ENCODE data around the gene RDX. TPM values are rescaled to one million over a fixed set of nuclear protein-coding genes. Genes with fewer than 3 reads are reported as not detected.
A peak's percentile ranks its signal among the peaks of the same experiment; 100 is the strongest.

The RDX gene
- total RNA-seq, 1 donor from 2014 or later, result 77.7 TPM

GRCh38 chr11:110141812-110142211 is 154.6 kb downstream of the RDX start:
- DNase-seq (ENCODE audit: low spot score), result no peak
- ATAC-seq, result no peak

GRCh38 chr11:110134110-110134509 is 162.3 kb downstream of the RDX start:
- ATAC-seq (no peak), DNase-seq (ENCODE audit: low spot score) (no peak)

GRCh38 chr11:110133160-110133559 is 163.3 kb downstream of the RDX start:
- DNase-seq (ENCODE audit: low spot score), result no peak

GRCh38 chr11:110131386-110132123 is 164.9 kb downstream of the RDX start:
- ATAC-seq (peak; percentile 15), DNase-seq (ENCODE audit: low spot score) (no peak)

More at GRCh38 chr11:110133160-110133559, 163.3 kb downstream of the RDX start:
- peak; percentile 88 for ATAC-seq

- ATAC-seq, result no peak
- DNase-seq (ENCODE audit: low spot score), result no peak
Observed at GRCh38 chr11:110130642-110131238, 165.7 kb downstream of the RDX start.

DNA sequence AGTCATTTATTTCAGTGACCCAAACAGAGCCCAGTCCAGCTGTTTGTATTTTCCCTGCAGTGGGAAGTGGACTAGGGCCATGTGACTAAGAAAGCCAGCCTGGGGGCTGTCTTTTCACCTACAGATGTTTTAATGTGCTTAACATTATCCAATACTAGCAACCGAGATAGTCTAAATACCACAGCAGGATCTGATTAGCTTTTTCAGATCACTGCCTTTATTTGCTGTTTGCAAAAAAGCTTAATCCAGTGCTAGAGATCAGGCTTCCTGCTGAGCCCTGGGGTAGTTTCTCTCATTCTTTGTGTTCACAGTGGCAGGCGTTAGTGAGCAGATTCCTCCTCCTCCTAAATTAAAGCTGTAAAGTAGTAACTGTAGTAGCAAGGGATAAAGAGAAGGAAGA is 168.3 kb downstream of the RDX start:
- no peak for DNase-seq (ENCODE audit: low spot score)
- peak; percentile 40 for ATAC-seq

- ATAC-seq, result no peak
- DNase-seq (ENCODE audit: low spot score), result no peak
Observed at GRCh38 chr11:110126936-110127335, 169.5 kb downstream of the RDX start.

GRCh38 chr11:110125632-110126031 is 170.8 kb downstream of the RDX start:
- ATAC-seq, result peak; percentile 84

More at GRCh38 chr11:110125632-110126031, 170.8 kb downstream of the RDX start:
- no peak for DNase-seq (ENCODE audit: low spot score)

Other genes with a start within 250 kb of the RDX start
- 4.7 TPM for gene ZC3H12C, start 203.2 kb downstream of the RDX start, total RNA-seq
- 23.6 TPM for gene FDX1, start 133.3 kb upstream of the RDX start, total RNA-seq